Heart right ventricle (tissue), 16 donors: ENCODE measurements around the gene BMX. TPM values are rescaled to one million over a fixed set of nuclear protein-coding genes. Genes with fewer than 3 reads are reported as not detected.

Source experiments
- ATAC-seq, 8 donors: fragments of 200-7000 bp; cut with Tn5 transposase; one replicate each; pipeline ENCODE4 v1.9.1; 2020; ENCODE audit warnings: mild to moderate bottlenecking in 8 of 8, moderate library complexity in 8 of 8, moderate number of reproducible peaks in 1 of 8
- DNase-seq, 2 donors: peaks; one replicate each; pipeline ENCODE4 v3.0.0-alpha.2; 2020
- H3K27ac ChIP-seq, 10 donors: fragments of 200-600 bp; sonication (generic) in 2 of 10; one replicate each; pipeline versions ENCODE4 v1.5.0 to v1.8.0; 2020 to 2022; ENCODE audit warnings: mild to moderate bottlenecking in 3 of 10
- H3K27me3 ChIP-seq, 7 donors: fragments of 200-600 bp; one replicate each; pipeline ENCODE4 v1.8.0; 2021 to 2022; ENCODE audit warnings: mild to moderate bottlenecking in 2 of 7
- H3K36me3 ChIP-seq, 9 donors: fragments of 200-600 bp; sonication (generic) in 1 of 9; one replicate each; pipeline versions ENCODE4 v1.5.0 to v1.8.0; 2020 to 2022; ENCODE audit warnings: mild to moderate bottlenecking in 2 of 9
- H3K4me1 ChIP-seq, 9 donors: fragments of 200-600 bp; sonication (generic) in 1 of 9; one replicate each; pipeline versions ENCODE4 v1.5.0 to v1.8.0; 2020 to 2022; ENCODE audit warnings: mild to moderate bottlenecking in 4 of 9
- H3K4me3 ChIP-seq, 10 donors: fragments of 200-600 bp; sonication (generic) in 2 of 10; one replicate each; pipeline versions ENCODE4 v1.5.0 to v1.8.0; 2020 to 2022; ENCODE audit warnings: mild to moderate bottlenecking in 7 of 10, moderate library complexity in 2 of 10
- H3K9me3 ChIP-seq, 11 donors: fragments of 200-600 bp in 10 of 11; sonication (generic) in 2 of 11; one replicate each; pipeline versions ENCODE4 v1.5.0 to v1.8.0; 2013 to 2022; ENCODE audit warnings: mild to moderate bottlenecking in 2 of 11, control low read depth in 1 of 11, moderate library complexity in 1 of 11
- WGBS, 2 donors: extraction: QIAGEN DNeasy Blood & Tissue Kit; methylation state at CpG; one replicate each; pipeline ENCODE4 v1.1.7; 2013; ENCODE audit warnings: inconsistent platforms in 1 of 2; 5-methylcytosine and 5-hydroxymethylcytosine counted together
- intact Hi-C, 10 donors: fragments of 100-400 bp; cut with DNase I; formaldehyde crosslinking; loops; one replicate each; pipeline versions ENCODE4 v1.11.1 to v1.14.2; 2022
- polyA plus RNA-seq, 2 donors: library from polyadenylated mRNA; stranded (reverse); fragments of 200-250 nt; gene quantifications; one replicate each; pipeline ENCODE4 v1.2.3, GENCODE V29; 2013
- total RNA-seq, 10 donors: library from RNA; stranded (reverse); fragmentation: NEBNext Ultra II Directional in 3 of 10; extraction: Animal tissue kit (Norgen Biotek cat#: 25700) in 3 of 10; gene quantifications; one replicate each; pipeline versions ENCODE4 v1.2.1 to v1.2.4, GENCODE V29; 2021 to 2023
- TF ChIP-seq, protein P1 (sequence below), 9 donors: fragments of 200-600 bp; sonication (generic) in 2 of 9; IDR thresholded peaks; one replicate each; pipeline versions ENCODE4 v1.5.0 to v1.8.0; 2021 to 2022; ENCODE audit warnings: antibody characterized with exemption in 9 of 9, mild to moderate bottlenecking in 5 of 9, moderate library complexity in 1 of 9
- donor health status: Arrhythmogenic right ventricular cardiomyopathy.
- donor health status: ischemic (EF 13 %, LVEDD 7.1; RV severe dilation, severe dysfunction).
- donor health status: healthy with polysubstance abuse.
- donor health status: DM: no; HTN: yes; CAD: no.
- donor health status: DM: no; HTN: no; CAD: no.
- donor health status: ischemic (EF 25% LVEDD 6.9; RV normal size, moderate dysfunction).
- donor health status: ischemic (EF 25% LVEDD 5.7; RV mildly dilated, moderate dysfunction).
- donor health status: healthy.
- donor health status: DM: yes; HTN: yes; CAD: no.
- donor health status: Ischemic cardiomyopathy.
- donor health status: ischemic (EF 35%, LVEDD 5.7; RV mildly dilated, moderate dysfunction).
- donor health status: nonischemic (EF 11% LVEDD 7.7; RV severe dilation, severe dysfunction).
- donor health status: DM: yes; HTN: yes; CAD: no.
- donor health status: PGD.
- donor health status: ischemic (EF 29% LVEDD 5.4; RV normal size, mild dysfunction).
- donor health status: nonischemic (EF 23%, LVEDD 6.1; RV moderate dilation, normal function).

The BMX gene
- total and polyA plus RNA-seq, 12 donors: 0.97 to 6.1 (median 2.7) TPM

DNA sequence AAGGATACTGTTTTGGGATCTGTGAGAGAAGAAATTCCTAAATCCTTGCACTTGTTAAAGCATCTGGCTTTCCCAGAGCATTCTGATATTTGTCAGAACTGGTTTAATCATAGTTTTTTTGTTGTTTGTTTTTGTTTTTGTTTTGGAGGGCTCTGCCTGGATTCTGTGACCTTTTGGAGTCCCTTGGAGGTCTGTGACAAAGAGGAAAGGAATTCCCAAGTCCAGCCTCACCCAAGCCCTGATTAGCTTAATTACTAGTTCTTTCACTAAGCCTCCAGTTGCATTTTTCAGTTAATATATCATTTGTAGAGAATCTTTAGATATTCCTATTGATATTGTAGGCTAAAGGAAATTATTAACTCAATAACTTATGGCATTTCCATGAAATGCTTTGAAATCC, 99.4 kb downstream of the BMX start:
- DNase-seq: no peak
- intact Hi-C loops: no loop called here
- ATAC-seq: no peak
- peak overlapping the region in 7 of 10 donors; percentile 2 to 79 (median 73) for H3K27ac ChIP-seq
- TF ChIP-seq, protein P1, sequence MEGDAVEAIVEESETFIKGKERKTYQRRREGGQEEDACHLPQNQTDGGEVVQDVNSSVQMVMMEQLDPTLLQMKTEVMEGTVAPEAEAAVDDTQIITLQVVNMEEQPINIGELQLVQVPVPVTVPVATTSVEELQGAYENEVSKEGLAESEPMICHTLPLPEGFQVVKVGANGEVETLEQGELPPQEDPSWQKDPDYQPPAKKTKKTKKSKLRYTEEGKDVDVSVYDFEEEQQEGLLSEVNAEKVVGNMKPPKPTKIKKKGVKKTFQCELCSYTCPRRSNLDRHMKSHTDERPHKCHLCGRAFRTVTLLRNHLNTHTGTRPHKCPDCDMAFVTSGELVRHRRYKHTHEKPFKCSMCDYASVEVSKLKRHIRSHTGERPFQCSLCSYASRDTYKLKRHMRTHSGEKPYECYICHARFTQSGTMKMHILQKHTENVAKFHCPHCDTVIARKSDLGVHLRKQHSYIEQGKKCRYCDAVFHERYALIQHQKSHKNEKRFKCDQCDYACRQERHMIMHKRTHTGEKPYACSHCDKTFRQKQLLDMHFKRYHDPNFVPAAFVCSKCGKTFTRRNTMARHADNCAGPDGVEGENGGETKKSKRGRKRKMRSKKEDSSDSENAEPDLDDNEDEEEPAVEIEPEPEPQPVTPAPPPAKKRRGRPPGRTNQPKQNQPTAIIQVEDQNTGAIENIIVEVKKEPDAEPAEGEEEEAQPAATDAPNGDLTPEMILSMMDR (IDR thresholded peaks at IDR 0.05): no peak
- H3K4me1 ChIP-seq: no peaks in the 10 kb centered on the region
- H3K36me3 ChIP-seq: no peaks in the 10 kb centered on the region
- no peaks in the 10 kb centered on the region for H3K9me3 ChIP-seq
- peaks cover 0 to 86% (median 0%) of the 10 kb centered on the region in 7 donors for H3K27me3 ChIP-seq
- peak overlapping the region in 2 of 10 donors; percentile 17 to 23 for H3K4me3 ChIP-seq

DNA sequence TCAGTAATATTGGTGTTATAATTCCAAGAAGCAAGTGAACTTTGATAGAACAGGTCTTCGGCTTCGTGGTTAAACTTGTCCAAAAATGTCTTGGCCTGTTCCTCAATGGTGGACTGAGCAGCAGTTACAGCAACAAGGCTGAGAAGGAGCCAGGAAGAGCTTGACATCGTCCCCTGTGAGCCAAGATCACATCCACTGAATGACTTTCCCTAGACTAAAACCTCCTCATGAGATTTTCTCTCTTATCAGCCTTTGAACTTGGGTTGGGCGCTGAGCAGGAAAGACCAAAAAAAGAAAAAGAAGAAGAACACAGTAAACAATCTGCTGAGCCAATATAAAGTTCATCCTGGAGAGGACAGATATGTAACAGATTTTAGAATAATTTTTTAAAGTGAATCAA, 100.1 kb downstream of the BMX start, which contains the start of gene ACE2:
Gene ACE2, minus strand, starts transcription at position 216 of the 400 bp plus-strand sequence. Its CDS starts 49 bp downstream, at position 167.
- TF ChIP-seq, protein P1 (IDR thresholded peaks at IDR 0.05): no peak
- peak within 1 kb of the TSS in 7 of 10 donors; percentile 2 to 79 (median 73) for H3K27ac ChIP-seq
- ATAC-seq (peak in 6 of 8 donors; percentile 25 to 79 (median 55)), DNase-seq (peak; percentile 7 to 9)
- peak within 1 kb of the TSS in 2 of 10 donors; percentile 17 to 23 for H3K4me3 ChIP-seq
- H3K36me3 ChIP-seq: no peaks in the 10 kb centered on the region
- intact Hi-C loops: no loop called here
- peaks cover 0 to 86% (median 0%) of the 10 kb centered on the region in 7 donors for H3K27me3 ChIP-seq
- H3K4me1 ChIP-seq: no peaks in the 10 kb centered on the region
- no peaks in the 10 kb centered on the region for H3K9me3 ChIP-seq
- WGBS, 2 donors: 32 to 36% methylated on average over 4 of the region's 4 CpGs

DNA sequence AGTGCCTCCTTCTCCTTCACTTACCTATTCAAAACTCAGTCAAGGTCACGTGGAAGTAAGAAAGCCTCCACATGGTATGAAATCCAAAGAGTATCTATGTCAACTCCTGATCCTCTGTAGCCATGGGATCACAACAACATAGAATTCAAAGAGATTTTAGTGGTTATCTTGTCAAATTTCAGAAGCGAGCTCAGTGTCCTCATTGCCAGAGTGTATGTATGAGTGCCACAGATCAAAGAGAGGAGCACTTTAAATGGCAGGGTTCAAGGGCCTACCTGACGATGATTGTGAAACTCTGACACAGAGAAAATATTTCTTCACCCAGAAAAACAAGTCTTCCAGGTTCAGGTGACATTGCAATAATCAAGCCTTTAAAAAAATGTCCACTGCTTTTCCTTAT, 101.3 kb downstream of the BMX start:
- Histone ChIP-seq H3K4me3 (no peak overlapping the region), H3K36me3 (no peaks in the 10 kb centered on the region), H3K4me1 (no peaks in the 10 kb centered on the region), H3K9me3 (no peaks in the 10 kb centered on the region), H3K27ac (no peak overlapping the region), H3K27me3 (peaks cover 0 to 86% (median 0%) of the 10 kb centered on the region in 7 donors)
- TF ChIP-seq, protein P1 (IDR thresholded peaks at IDR 0.05): no peak
- no peak for DNase-seq
- 69 to 79% methylated on average over 3 of the region's 3 CpGs for WGBS, 2 donors
- intact Hi-C loops: no loop called here
- ATAC-seq: no peak

DNA sequence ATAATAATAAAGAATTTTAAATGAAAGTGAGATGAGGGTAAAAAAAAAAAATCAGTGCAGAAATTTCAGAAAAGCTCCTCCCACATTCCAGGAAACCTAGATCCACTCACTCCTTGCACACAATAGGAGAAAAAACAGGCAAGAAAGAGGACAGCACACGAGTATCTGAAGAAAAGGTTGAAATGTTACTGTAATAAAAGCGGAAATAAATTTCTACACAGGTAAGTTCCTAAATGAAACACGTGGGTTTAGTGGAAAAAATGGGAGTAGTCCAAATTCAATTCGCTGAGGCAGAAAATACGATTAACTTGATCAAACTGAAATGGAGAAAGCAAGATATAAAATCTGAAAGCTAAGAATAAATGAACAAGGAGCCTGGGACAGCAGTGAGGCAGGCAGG, 102.2 kb downstream of the BMX start:
- ATAC-seq: no peak
- Histone ChIP-seq H3K27ac (no peak overlapping the region), H3K4me3 (no peak overlapping the region), H3K4me1 (no peaks in the 10 kb centered on the region), H3K27me3 (peaks cover 0 to 90% (median 0%) of the 10 kb centered on the region in 7 donors), H3K9me3 (no peaks in the 10 kb centered on the region), H3K36me3 (no peaks in the 10 kb centered on the region)
- TF ChIP-seq, protein P1 (IDR thresholded peaks at IDR 0.05): no peak
- intact Hi-C loops: no loop called here
- 72 to 77% methylated on average over 5 of the region's 5 CpGs for WGBS, 2 donors
- no peak for DNase-seq
